GM23338 (cell line): ENCODE measurements around the gene UST. TPM values are rescaled to one million over a fixed set of nuclear protein-coding genes. Genes with fewer than 3 reads are reported as not detected.

ENCODE experiments used
- ATAC-seq: fragments of 200-7000 bp; cut with Tn5 transposase; 3 replicates; pipeline ENCODE4 v1.9.1; 2020
- DNase-seq: peaks from one replicate; pipeline ENCODE4 v3.0.0-alpha.2; 2015; ENCODE audit warnings: low spot score
- H2AFZ ChIP-seq: fragments of 200-600 bp; sonication (generic); 2 replicates; pipeline ENCODE4 v1.8.0; 2016; ENCODE audit warnings: antibody characterized with exemption, mild to moderate bottlenecking, moderate library complexity
- H3F3A ChIP-seq: fragments of 200-600 bp; sonication (generic); replicated peaks from 2 replicates; pipeline ENCODE4 v1.8.0; 2017; ENCODE audit warnings: antibody characterized with exemption, mixed run types, low read depth
- H3K27ac ChIP-seq: fragments of 200-600 bp; sonication (generic); 2 replicates; pipeline ENCODE4 v1.6.1; 2016; ENCODE audit warnings: low read depth
- H3K27me3 ChIP-seq: fragments of 200-600 bp; sonication (generic); 2 replicates; pipeline ENCODE4 v1.8.0; 2016; ENCODE audit warnings: mild to moderate bottlenecking, mixed run types, moderate library complexity; ENCODE audit not compliant: insufficient read depth
- H3K36me3 ChIP-seq: fragments of 200-600 bp; sonication (generic); 2 replicates; pipeline ENCODE4 v1.8.0; 2016; ENCODE audit warnings: mild to moderate bottlenecking; ENCODE audit not compliant: insufficient read depth
- H3K4me1 ChIP-seq: fragments of 200-600 bp; sonication (generic); 2 replicates; pipeline ENCODE4 v1.8.0; 2016; ENCODE audit warnings: mild to moderate bottlenecking, moderate library complexity; ENCODE audit not compliant: insufficient read depth
- H3K4me2 ChIP-seq: fragments of 200-600 bp; sonication (generic); 2 replicates; pipeline ENCODE4 v1.7.1; 2017; ENCODE audit warnings: mixed run types
- H3K4me3 ChIP-seq: fragments of 200-600 bp; sonication (generic); 2 replicates; pipeline ENCODE4 v1.6.1; 2016; ENCODE audit warnings: mixed run types
- H3K79me2 ChIP-seq: fragments of 200-600 bp; sonication (generic); replicated peaks from 2 replicates; pipeline ENCODE4 v1.8.0; 2017; ENCODE audit warnings: mild to moderate bottlenecking; ENCODE audit not compliant: insufficient read depth
- H3K9me2 ChIP-seq: fragments of 200-600 bp; sonication (generic); 2 replicates; pipeline ENCODE4 v1.8.0; 2017; ENCODE audit not compliant: insufficient read depth
- H4K20me1 ChIP-seq: fragments of 200-600 bp; sonication (generic); replicated peaks from 2 replicates; pipeline ENCODE4 v1.8.0; 2017; ENCODE audit warnings: mild to moderate bottlenecking; ENCODE audit not compliant: insufficient read depth
- H3K27ac Mint-ChIP-seq: 2 replicates; pipeline ENCODE4 v1.8.0; 2020; ENCODE audit warnings: inconsistent platforms, mild to moderate bottlenecking, moderate library complexity, mixed read lengths
- H3K27me3 Mint-ChIP-seq: 3 replicates; pipeline ENCODE4 v1.8.0; 2022; ENCODE audit warnings: low read depth, mild to moderate bottlenecking, moderate library complexity, mixed read lengths, inconsistent platforms; ENCODE audit not compliant: insufficient read depth, poor library complexity
- H3K36me3 Mint-ChIP-seq: 3 replicates; pipeline ENCODE4 v1.8.0; 2021; ENCODE audit warnings: low read depth, mild to moderate bottlenecking, inconsistent platforms, moderate library complexity, mixed read lengths
- H3K4me1 Mint-ChIP-seq: 3 replicates; pipeline ENCODE4 v1.8.0; 2020; ENCODE audit warnings: mild to moderate bottlenecking, inconsistent platforms, mixed read lengths
- H3K4me3 Mint-ChIP-seq: 3 replicates; pipeline ENCODE4 v1.8.0; 2021; ENCODE audit warnings: moderate library complexity, mild to moderate bottlenecking, inconsistent platforms, mixed read lengths
- H3K9me3 Mint-ChIP-seq: 3 replicates; pipeline ENCODE4 v1.8.0; 2020; ENCODE audit warnings: moderate library complexity, mild to moderate bottlenecking, inconsistent platforms, mixed read lengths
- CREB1 ChIP-seq: fragments of 250-450 bp; sonication (Bioruptor Pico); IDR thresholded peaks from 2 replicates; pipeline ENCODE4 v1.5.0; 2020; ENCODE audit warnings: low read depth, mild to moderate bottlenecking, moderate library complexity
- CTCF ChIP-seq, 2 experiments: fragments of 200-600 bp in 1 of 2; sonication (generic) in 1 of 2; conservative IDR thresholded peaks; 2 replicates each; pipeline versions ENCODE4 v1.5.1 to v1.6.1; 2016 to 2017; ENCODE audit warnings: antibody characterized with exemption in 2 of 2, low read depth in 2 of 2, mild to moderate bottlenecking in 2 of 2, moderate library complexity in 1 of 2
- EZH2phosphoT487 ChIP-seq: fragments of 200-600 bp; sonication (generic); IDR thresholded peaks from one replicate; pipeline ENCODE4 v1.8.1; 2018; ENCODE audit warnings: antibody characterized with exemption; ENCODE audit not compliant: unreplicated experiment
- JUNB ChIP-seq: IDR thresholded peaks from one replicate; pipeline ENCODE4 v1.6.1; 2016; ENCODE audit warnings: antibody characterized with exemption; ENCODE audit not compliant: unreplicated experiment
- ZNF462 ChIP-seq: fragments of 250-450 bp; sonication (Bioruptor Pico); IDR thresholded peaks from 2 replicates; pipeline ENCODE4 v1.5.0; 2020; ENCODE audit warnings: mild to moderate bottlenecking, moderate library complexity
- polyA plus RNA-seq: library from polyadenylated mRNA; unstranded; fragments of >200 nt; fragmentation: Nextera tagmentation; extraction: Ambion mirVana; gene quantifications from 2 replicates; pipeline ENCODE4 v1.2.1, GENCODE V29; 2016
- total RNA-seq: library from RNA; depleted of rRNA; stranded (reverse); fragments of >200 nt; shearing (Covaris generic); gene quantifications from 2 replicates; pipeline ENCODE4 v1.2.3, GENCODE V29; 2014

UST gene
- total and polyA plus RNA-seq, 2 experiments from 2014 or later = 12.6 to 33.0 TPM

- DNase-seq = peak; percentile 60
- H3K36me3 ChIP-seq = peaks cover 3% of the 10 kb centered on the region; the same call in 1 of the 2 replicates
- no peak overlapping the region for H3K4me3 ChIP-seq
- H3F3A ChIP-seq = no peaks in the 10 kb centered on the region
- Mint-ChIP-seq H3K9me3 (no peaks in the 10 kb centered on the region), H3K27ac (no peak overlapping the region), H3K4me1 (peaks cover 44% of the 10 kb centered on the region), H3K27me3 (peaks cover 3% of the 10 kb centered on the region), H3K4me3 (no peak overlapping the region), H3K36me3 (peaks cover 45% of the 10 kb centered on the region)
- TF ChIP-seq CREB1 (no peak), JUNB (no peak), CTCF (conservative IDR thresholded peaks at IDR 0.05; ENCODE audit: low read depth in 2 of 2) (no peak), EZH2phosphoT487 (no peak), ZNF462 (CRISPR knock-in tag) (peak; percentile 59; the same call in 1 of the 2 replicates)
- H3K27me3 ChIP-seq = no peaks in the 10 kb centered on the region
- H4K20me1 ChIP-seq = no peaks in the 10 kb centered on the region
- no peak overlapping the region for H3K4me2 ChIP-seq
- H3K79me2 ChIP-seq = no peaks in the 10 kb centered on the region; the same call in 1 of the 2 replicates
- peaks cover 8% of the 10 kb centered on the region for H3K4me1 ChIP-seq
- peak; percentile 61 for ATAC-seq
- H2AFZ ChIP-seq = no peak overlapping the region
- H3K27ac ChIP-seq = no peak overlapping the region
- peaks cover under 1% of the 10 kb centered on the region; the same call in 1 of the 2 replicates for H3K9me2 ChIP-seq
Measured at GRCh38 chr6:148980234-148980633, 233.4 kb downstream of the UST start.
